ENCODE data around the gene BTBD9. TPM values are rescaled to one million over a fixed set of nuclear protein-coding genes. Genes with fewer than 3 reads are reported as not detected.

BTBD9 gene
- total RNA-seq, 1 experiment from 2014 or later, result 8.9 TPM

- Histone ChIP-seq H4K20me1 (ENCODE audit: control insufficient read depth, insufficient read depth, insufficient read length) (no peaks in the 10 kb centered on the region), H4K8ac (replicated peaks; ENCODE audit: insufficient read length, low read depth, low read length) (no peak overlapping the region), H3K9me3 (ENCODE audit: control insufficient read depth, low read depth, low read length) (no peaks in the 10 kb centered on the region), H3K9ac (ENCODE audit: extremely low read depth, insufficient read length, low read length) (no peak overlapping the region), H2AFZ (ENCODE audit: low read length) (no peak overlapping the region), H3K79me2 (ENCODE audit: insufficient read depth, low read length) (no peaks in the 10 kb centered on the region), H2BK12ac (ENCODE audit: insufficient read length, low read depth, low read length) (no peak overlapping the region), H3K79me1 (ENCODE audit: insufficient read depth, low read depth, low read length, poor library complexity, severe bottlenecking) (no peaks in the 10 kb centered on the region), H4K5ac (ENCODE audit: insufficient read length, low read depth, low read length) (no peak overlapping the region), H3K18ac (ENCODE audit: insufficient read length, low read depth, low read length) (no peak overlapping the region), H2BK20ac (ENCODE audit: low read depth, low read length, poor library complexity, severe bottlenecking) (no peak overlapping the region), H2BK5ac (ENCODE audit: insufficient read length, low read length) (no peak overlapping the region), H4K91ac (ENCODE audit: insufficient read length, low read depth, low read length) (no peak overlapping the region), H3K4me1 (ENCODE audit: insufficient read depth, low read length) (peaks cover 2% of the 10 kb centered on the region; the same call in 1 of the 2 replicates), H3T11ph (ENCODE audit: low read length) (no peak overlapping the region), H3K4ac (ENCODE audit: low read depth, low read length) (no peak overlapping the region), H3K14ac (ENCODE audit: insufficient read depth, low read length) (no peak overlapping the region), H3K23me2 (ENCODE audit: insufficient read length, low read depth, low read length, poor library complexity, severe bottlenecking) (no peaks in the 10 kb centered on the region), H2BK120ac (ENCODE audit: low read depth, low read length, poor library complexity, severe bottlenecking) (no peak overlapping the region), H3K56ac (ENCODE audit: insufficient read length, low read depth, low read length) (no peak overlapping the region), H2AK5ac (ENCODE audit: insufficient read length, low read length) (no peak overlapping the region), H2BK15ac (ENCODE audit: low read depth, low read length) (no peak overlapping the region), H3K27ac (ENCODE audit: insufficient read length, low read depth, low read length) (no peak overlapping the region), H3K27me3 (ENCODE audit: insufficient read depth, low read length) (no peaks in the 10 kb centered on the region), H3K23ac (ENCODE audit: insufficient read length, low read depth, low read length) (no peak overlapping the region), H3K4me2 (ENCODE audit: insufficient read depth, insufficient read length, low read length) (no peak overlapping the region)
- Mint-ChIP-seq H3K4me3 (no peak overlapping the region), H3K36me3 (ENCODE audit: insufficient read depth in 1 of 3, low read depth in 3 of 3) (no peaks in the 10 kb centered on the region), H3K4me1 (peaks cover 10 to 11% of the 10 kb centered on the region in 2 experiments), H3K9me3 (no peaks in the 10 kb centered on the region), H3K27me3 (ENCODE audit: low read depth) (no peaks in the 10 kb centered on the region), H3K27ac (peak overlapping the region in 1 of 3 experiments; percentile 29; a peak in 2 of 7 replicates)
- no CpG with 5 or more reads among the region's 1 CpG for WGBS (ENCODE audit: extremely low coverage, insufficient read length, low lambda C conversion rate)
- DNase-seq, result no peak
- no peak for TF ChIP-seq CTCF (conservative IDR thresholded peaks at IDR 0.05)
Observed at GRCh38 chr6:38509713-38510112, 130.0 kb downstream of the BTBD9 start.

All from H9 (cell line).